B cell (primary cell): ENCODE data around the gene NNT. TPM values are rescaled to one million over a fixed set of nuclear protein-coding genes. Genes with fewer than 3 reads are reported as not detected.
"Not testable (repeated sequence)": the region's sequence is repeated elsewhere in the genome, so short reads cannot be mapped to it uniquely, and the experiment has no call there.

ENCODE experiments used
- ATAC-seq: fragments of 200-7000 bp; cut with Tn5 transposase; one replicate; pipeline ENCODE4 v1.10.0; 2021; ENCODE audit warnings: low read depth, mild to moderate bottlenecking, moderate number of reproducible peaks, moderate library complexity
- CTCF ChIA-PET: fragments of 350-600 bp; sonication (Branson Sonifier 250); formaldehyde crosslinking; loops from one replicate; lab custom pipeline; 2021; ENCODE audit warnings: antibody characterized with exemption, inconsistent platforms; lab: Charles Lee
- POLR2A ChIA-PET: fragments of 350-600 bp; sonication (Branson Sonifier 250); formaldehyde crosslinking; loops from one replicate; lab custom pipeline; 2021; ENCODE audit warnings: antibody characterized with exemption; lab: Charles Lee
- DNase-seq: peaks from one replicate; pipeline ENCODE4 v3.0.0; 2013
- H2AFZ ChIP-seq: 2 replicates; pipeline ENCODE4 v1.6.1; 2012; ENCODE audit warnings: mild to moderate bottlenecking, low read depth, low read length; ENCODE audit not compliant: insufficient read depth, poor library complexity, severe bottlenecking
- H3K27ac ChIP-seq, 2 donors: 1 replicate in 1 of 2; 2 replicates in 1 of 2; pipeline ENCODE4 v1.5.1; 2012 to 2013; ENCODE audit warnings: low read length in 2 of 2, mild to moderate bottlenecking in 2 of 2, moderate library complexity in 1 of 2
- H3K27me3 ChIP-seq, 4 experiments: fragments of 200-600 bp in 1 of 4; sonication (generic) in 1 of 4; replicated peaks in 1 of 4; 1 replicate in 2 of 4; 2 replicates in 2 of 4; pipeline versions ENCODE4 v1.6.1 to v1.7.0; 2013 to 2016; ENCODE audit warnings: low read length in 3 of 4, mild to moderate bottlenecking in 2 of 4, mixed read lengths in 1 of 4, moderate library complexity in 1 of 4; ENCODE audit not compliant: insufficient read depth in 4 of 4, control insufficient read depth in 3 of 4; ENCODE audit errors: control extremely low read depth in 1 of 4
- H3K36me3 ChIP-seq, 2 experiments: replicated peaks in 1 of 2; 1 replicate in 1 of 2; 2 replicates in 1 of 2; pipeline versions ENCODE4 v1.6.1 to v1.7.1; 2013; ENCODE audit warnings: low read length in 1 of 2; ENCODE audit not compliant: insufficient read depth in 2 of 2, control insufficient read depth in 1 of 2; ENCODE audit errors: control extremely low read depth in 1 of 2, extremely low read depth in 1 of 2
- H3K4me1 ChIP-seq, 2 donors: fragments of 200-600 bp in 1 of 2; sonication (generic) in 1 of 2; 1 replicate in 1 of 2; 2 replicates in 1 of 2; pipeline versions ENCODE4 v1.5.1 to v1.6.1; 2013 to 2017; ENCODE audit warnings: low read length in 2 of 2; ENCODE audit not compliant: control insufficient read depth in 2 of 2, insufficient read depth in 2 of 2
- H3K4me2 ChIP-seq: replicated peaks from 2 replicates; pipeline ENCODE3; 2012; ENCODE audit warnings: mild to moderate bottlenecking, low read depth, low read length; ENCODE audit not compliant: poor library complexity, severe bottlenecking
- H3K4me3 ChIP-seq, 5 experiments: fragments of 200-600 bp in 1 of 5; sonication (generic) in 1 of 5; 1 replicate in 3 of 5; 2 replicates in 2 of 5; pipeline versions ENCODE4 v1.5.1 to v1.7.0; 2011 to 2016; ENCODE audit warnings: low read length in 4 of 5, mild to moderate bottlenecking in 4 of 5, low read depth in 2 of 5, control low read depth in 1 of 5, moderate library complexity in 1 of 5; ENCODE audit not compliant: insufficient read depth in 1 of 5; ENCODE audit errors: control extremely low read depth in 1 of 5, extremely low read depth in 1 of 5
- H3K79me2 ChIP-seq: fragments of 200-600 bp; sonication (generic); one replicate; pipeline ENCODE4 v1.6.0; 2016; ENCODE audit warnings: low read length; ENCODE audit not compliant: control insufficient read depth, insufficient read depth
- H3K9ac ChIP-seq: fragments of 200-600 bp; sonication (generic); 2 replicates; pipeline ENCODE4 v1.6.1; 2017; ENCODE audit warnings: mild to moderate bottlenecking, low read length, moderate library complexity
- H3K9me3 ChIP-seq, 3 donors: one replicate each; pipeline versions ENCODE4 v1.6.1 to v1.7.1; 2013; ENCODE audit warnings: low read length in 2 of 3; ENCODE audit not compliant: control insufficient read depth in 2 of 3, insufficient read depth in 1 of 3; ENCODE audit errors: control extremely low read depth in 1 of 3
- H4K20me1 ChIP-seq: 2 replicates; pipeline ENCODE4 v1.6.0; 2012; ENCODE audit warnings: mild to moderate bottlenecking, low read length; ENCODE audit not compliant: insufficient read depth, control insufficient read depth, poor library complexity, severe bottlenecking
- H3K27ac Mint-ChIP-seq: one replicate; pipeline ENCODE4 v1.8.0; 2021; ENCODE audit warnings: mixed read lengths
- H3K27me3 Mint-ChIP-seq: one replicate; pipeline ENCODE4 v1.8.0; 2021; ENCODE audit warnings: mixed read lengths
- H3K4me1 Mint-ChIP-seq: one replicate; pipeline ENCODE4 v1.8.0; 2021; ENCODE audit warnings: mixed read lengths
- H3K4me3 Mint-ChIP-seq: one replicate; pipeline ENCODE4 v1.8.0; 2021; ENCODE audit warnings: mixed read lengths
- H3K9me3 Mint-ChIP-seq: one replicate; pipeline ENCODE4 v1.8.0; 2022; ENCODE audit warnings: mixed read lengths; ENCODE audit not compliant: insufficient read depth
- CTCF ChIP-seq: fragments of 200-600 bp; IDR thresholded peaks from one replicate; pipeline ENCODE4 v1.8.0; 2022; ENCODE audit warnings: antibody characterized with exemption, mild to moderate bottlenecking
- EZH2 ChIP-seq: IDR thresholded peaks from 2 replicates; pipeline ENCODE4 v1.6.1; 2012; ENCODE audit warnings: borderline replicate concordance, low read depth, mild to moderate bottlenecking, moderate library complexity, low read length; ENCODE audit not compliant: insufficient read depth, poor library complexity, severe bottlenecking
- WGBS: methylation state at CpG from one replicate; pipeline ENCODE4 v1.1.5; 2013; ENCODE audit warnings: missing lambda C conversion rate; ENCODE audit not compliant: insufficient coverage; 5-methylcytosine and 5-hydroxymethylcytosine counted together
- intact Hi-C: fragments of 100-400 bp; cut with micrococcal nuclease; formaldehyde crosslinking; loops from one replicate; pipeline ENCODE4 v1.10.0; 2022
- polyA plus RNA-seq: library from polyadenylated mRNA; depleted of rRNA; stranded (reverse); fragments of >200 nt; gene quantifications from 2 replicates; pipeline ENCODE4 v1.2.3, GENCODE V29; 2012
- total RNA-seq, 2 donors: library from RNA; stranded (reverse); fragments of 120-200 nt in 1 of 2; gene quantifications; 1 replicate in 1 of 2; 2 replicates in 1 of 2; pipeline versions ENCODE4 v1.2.3 to v1.2.4, GENCODE V29; 2013 to 2022

The NNT gene
- total and polyA plus RNA-seq, 2 donors (not counting 1 experiment from before 2014, with no cell fraction given): 17.8 to 61.1 TPM

GRCh38 chr5:43711496-43711895 lies 108.5 kb downstream of the NNT start:
- no CpG with 5 or more reads among the region's 6 CpGs for WGBS
- POLR2A ChIA-PET: no interaction called here

GRCh38 chr5:43712081-43712480 lies 109.1 kb downstream of the NNT start:
- DNase-seq: no peak
- Histone ChIP-seq H3K4me1 (no peaks in the 10 kb centered on the region), H4K20me1 (no peaks in the 10 kb centered on the region), H3K9ac (no peak overlapping the region), H3K4me2 (no peak overlapping the region), H3K27ac (no peak overlapping the region), H2AFZ (no peak overlapping the region), H3K79me2 (no peaks in the 10 kb centered on the region), H3K36me3 (peaks cover 0 to 1% of the 10 kb centered on the region in 2 experiments), H3K27me3 (no peaks in the 10 kb centered on the region), H3K9me3 (no peaks in the 10 kb centered on the region), H3K4me3 (no peak overlapping the region)
- H3K4me3 Mint-ChIP-seq: no peak overlapping the region
- ChIA-PET POLR2A (no interaction called here), CTCF (no interaction called here)
- ATAC-seq: no peak
- no peak overlapping the region for H3K27ac Mint-ChIP-seq
- no peaks in the 10 kb centered on the region for H3K27me3 Mint-ChIP-seq
- no peaks in the 10 kb centered on the region for H3K4me1 Mint-ChIP-seq
- no peaks in the 10 kb centered on the region for H3K9me3 Mint-ChIP-seq
- TF ChIP-seq EZH2 (no peak), CTCF (no peak)
- no CpG with 5 or more reads among the region's 3 CpGs for WGBS
- intact Hi-C loops: no loop called here

More at GRCh38 chr5:43711496-43711895, 108.5 kb downstream of the NNT start:
- no peaks in the 10 kb centered on the region for H3K9me3 Mint-ChIP-seq
- intact Hi-C loops: no loop called here
- TF ChIP-seq EZH2: no peak
- TF ChIP-seq CTCF: no peak
- no peak overlapping the region for H3K4me3 ChIP-seq
- CTCF ChIA-PET: no interaction called here
- H3K36me3 ChIP-seq: peaks cover 0 to 1% of the 10 kb centered on the region in 2 experiments
- H2AFZ ChIP-seq: no peak overlapping the region
- H3K9ac ChIP-seq: no peak overlapping the region
- ATAC-seq: no peak
- no peak overlapping the region for H3K27ac ChIP-seq
- H3K4me2 ChIP-seq: no peak overlapping the region
- no peak for DNase-seq
- H3K27me3 ChIP-seq: no peaks in the 10 kb centered on the region
- no peaks in the 10 kb centered on the region for H3K79me2 ChIP-seq
- H3K27ac Mint-ChIP-seq: no peak overlapping the region
- no peaks in the 10 kb centered on the region for H3K4me1 Mint-ChIP-seq
- no peaks in the 10 kb centered on the region for H3K9me3 ChIP-seq
- no peaks in the 10 kb centered on the region for H4K20me1 ChIP-seq
- H3K4me3 Mint-ChIP-seq: no peak overlapping the region
- no peaks in the 10 kb centered on the region for H3K4me1 ChIP-seq
- no peaks in the 10 kb centered on the region for H3K27me3 Mint-ChIP-seq

GRCh38 chr5:43719783-43720182 lies 116.8 kb downstream of the NNT start:
- POLR2A ChIA-PET, H3K79me2 ChIP-seq, H3K9ac ChIP-seq, H3K4me2 ChIP-seq, ATAC-seq, H3K9me3 ChIP-seq, H3K4me1 ChIP-seq, H3K27me3 ChIP-seq, H3K27me3 Mint-ChIP-seq, DNase-seq, H4K20me1 ChIP-seq, CTCF ChIA-PET, H2AFZ ChIP-seq, H3K4me3 Mint-ChIP-seq, H3K9me3 Mint-ChIP-seq, H3K4me3 ChIP-seq, H3K27ac Mint-ChIP-seq, H3K36me3 ChIP-seq, H3K27ac ChIP-seq, H3K4me1 Mint-ChIP-seq, intact Hi-C loops: not testable (repeated sequence)
- no CpG with 5 or more reads among the region's 3 CpGs for WGBS
